Measurements from ENCODE around the gene RGS6. TPM values are rescaled to one million over a fixed set of nuclear protein-coding genes. Genes with fewer than 3 reads are reported as not detected.

The RGS6 gene
- total RNA-seq, 4 donors from 2014 or later: 0.46 to 3.7 (median 1.6) TPM

GRCh38 chr14:72380456-72380855 is 448.2 kb downstream of the RGS6 start:
- Histone ChIP-seq H3K4me3 (no peak overlapping the region), H3K36me3 (no peaks in the 10 kb centered on the region), H3K27me3 (no peaks in the 10 kb centered on the region), H3K4me1 (no peaks in the 10 kb centered on the region), H3K9me3 (no peaks in the 10 kb centered on the region), H3K27ac (no peak overlapping the region)
- no peak for TF ChIP-seq POLR2A (IDR thresholded peaks at IDR 0.05)
- DNase-seq (no peak), ATAC-seq (no peak)
- in situ Hi-C loops (cut with MboI; ENCODE audit: low sequenced_read_pairs in 4 of 4): no loop called here
- intact Hi-C loops (cut with DNase I; ENCODE audit: low total_unique reads): no loop called here

- Histone ChIP-seq H3K4me1 (no peaks in the 10 kb centered on the region), H3K27me3 (no peaks in the 10 kb centered on the region), H3K27ac (no peak overlapping the region), H3K4me3 (no peak overlapping the region), H3K36me3 (no peaks in the 10 kb centered on the region), H3K9me3 (no peaks in the 10 kb centered on the region)
- ATAC-seq: no peak
- in situ Hi-C loops (cut with MboI; ENCODE audit: low sequenced_read_pairs in 4 of 4): no loop called here
- intact Hi-C loops (cut with DNase I; ENCODE audit: low total_unique reads): no loop called here
- DNase-seq: no peak
- TF ChIP-seq CTCF (IDR thresholded peaks at IDR 0.05 in 4 of 5, conservative IDR thresholded peaks at IDR 0.05 in 1 of 5) (no peak), POLR2A (IDR thresholded peaks at IDR 0.05) (no peak)
Observed at GRCh38 chr14:72383865-72384264, 451.6 kb downstream of the RGS6 start.

- intact Hi-C loops (cut with DNase I; ENCODE audit: low total_unique reads): no loop called here
- ATAC-seq (no peak), DNase-seq (no peak)
- no peaks in the 10 kb centered on the region for H3K27me3 ChIP-seq
- no peak overlapping the region for H3K4me3 ChIP-seq
- TF ChIP-seq POLR2A (IDR thresholded peaks at IDR 0.05): no peak
- TF ChIP-seq CTCF (IDR thresholded peaks at IDR 0.05 in 4 of 5, conservative IDR thresholded peaks at IDR 0.05 in 1 of 5): no peak
- in situ Hi-C loops (cut with MboI; ENCODE audit: low sequenced_read_pairs in 4 of 4): no loop called here
- no peaks in the 10 kb centered on the region for H3K36me3 ChIP-seq
- no peaks in the 10 kb centered on the region for H3K9me3 ChIP-seq
- H3K27ac ChIP-seq: no peak overlapping the region
- no peaks in the 10 kb centered on the region for H3K4me1 ChIP-seq
Observed at GRCh38 chr14:72387726-72388125, 455.5 kb downstream of the RGS6 start.

- no peak for ATAC-seq
- intact Hi-C loops (cut with DNase I; ENCODE audit: low total_unique reads) (no loop called here), in situ Hi-C loops (cut with MboI; ENCODE audit: low sequenced_read_pairs in 4 of 4) (no loop called here)
- Histone ChIP-seq H3K27ac (no peak overlapping the region), H3K9me3 (no peaks in the 10 kb centered on the region), H3K27me3 (no peaks in the 10 kb centered on the region), H3K36me3 (no peaks in the 10 kb centered on the region), H3K4me1 (no peaks in the 10 kb centered on the region), H3K4me3 (no peak overlapping the region)
- DNase-seq: no peak
- TF ChIP-seq CTCF (IDR thresholded peaks at IDR 0.05 in 4 of 5, conservative IDR thresholded peaks at IDR 0.05 in 1 of 5): no peak
- no peak for TF ChIP-seq POLR2A (IDR thresholded peaks at IDR 0.05)
Observed at GRCh38 chr14:72389200-72389599, 457.0 kb downstream of the RGS6 start.

GRCh38 chr14:72401101-72401625 is 468.9 kb downstream of the RGS6 start:
- ATAC-seq: no peak
- H3K27me3 ChIP-seq: no peaks in the 10 kb centered on the region
- DNase-seq: no peak
- TF ChIP-seq CTCF (IDR thresholded peaks at IDR 0.05 in 4 of 5, conservative IDR thresholded peaks at IDR 0.05 in 1 of 5) (no peak), POLR2A (IDR thresholded peaks at IDR 0.05) (no peak)
- in situ Hi-C loops (cut with MboI; ENCODE audit: low sequenced_read_pairs in 4 of 4): no loop called here
- H3K9me3 ChIP-seq: no peaks in the 10 kb centered on the region
- no peaks in the 10 kb centered on the region for H3K36me3 ChIP-seq
- no peaks in the 10 kb centered on the region for H3K4me1 ChIP-seq
- H3K4me3 ChIP-seq: no peak overlapping the region
- intact Hi-C loops (cut with DNase I; ENCODE audit: low total_unique reads): no loop called here
- H3K27ac ChIP-seq: no peak overlapping the region

All from gastrocnemius medialis (tissue), 4 donors.